Psoas muscle (tissue), 8 donors: Measurements from ENCODE around the gene COL4A1. TPM values are rescaled to one million over a fixed set of nuclear protein-coding genes. Genes with fewer than 3 reads are reported as not detected.
"Not testable (repeated sequence)": the region's sequence is repeated elsewhere in the genome, so short reads cannot be mapped to it uniquely, and the experiment has no call there.

Experiments
- ATAC-seq, 4 donors: fragments of 200-7000 bp; cut with Tn5 transposase; one replicate each; pipeline ENCODE4 v1.9.1; 2020; ENCODE audit warnings: moderate library complexity in 3 of 4, mild to moderate bottlenecking in 2 of 4
- DNase-seq, 2 donors: peaks; one replicate each; pipeline ENCODE4 v3.0.0-alpha.2; 2020
- H3K27ac ChIP-seq: fragments of 200-600 bp; one replicate; pipeline ENCODE4 v1.8.0; 2022
- H3K27me3 ChIP-seq, 3 donors: fragments of 200-600 bp in 1 of 3; one replicate each; pipeline versions ENCODE4 v1.6.1 to v1.8.0; 2013 to 2022; ENCODE audit warnings: low read length in 2 of 3, mild to moderate bottlenecking in 2 of 3, moderate library complexity in 1 of 3; ENCODE audit not compliant: insufficient read depth in 3 of 3
- H3K36me3 ChIP-seq, 2 donors: fragments of 200-600 bp in 1 of 2; one replicate each; pipeline versions ENCODE4 v1.6.1 to v1.8.0; 2013 to 2022; ENCODE audit warnings: low read depth in 1 of 2, mild to moderate bottlenecking in 1 of 2, moderate library complexity in 1 of 2; ENCODE audit not compliant: insufficient read depth in 1 of 2
- H3K4me1 ChIP-seq: fragments of 200-600 bp; one replicate; pipeline ENCODE4 v1.8.0; 2022
- H3K4me3 ChIP-seq: fragments of 200-600 bp; one replicate; pipeline ENCODE4 v1.8.0; 2022; ENCODE audit warnings: mild to moderate bottlenecking
- H3K9me3 ChIP-seq: fragments of 200-600 bp; one replicate; pipeline ENCODE4 v1.8.0; 2022
- WGBS, 3 donors: extraction: QIAGEN DNeasy Blood & Tissue Kit; methylation state at CpG; one replicate each; pipeline versions ENCODE4 v1.1.6 to v1.1.7; 2013; 5-methylcytosine and 5-hydroxymethylcytosine counted together
- intact Hi-C, 2 donors: fragments of 100-400 bp; cut with DNase I; formaldehyde crosslinking; loops; one replicate each; pipeline versions ENCODE4 v1.11.0 to v1.14.2; 2022
- polyA plus RNA-seq, 3 donors: library from polyadenylated mRNA; stranded (reverse); fragments of 200-250 nt; gene quantifications; one replicate each; pipeline ENCODE4 v1.2.3, GENCODE V29; 2013
- total RNA-seq, 4 donors: library from RNA; stranded (reverse); fragmentation: NEBNext Ultra II Directional in 2 of 4; extraction: Animal tissue kit (Norgen Biotek cat#: 25700) in 2 of 4; gene quantifications; one replicate each; pipeline versions ENCODE4 v1.2.1 to v1.2.4, GENCODE V29; 2021 to 2023
- TF ChIP-seq, protein P1 (sequence below): fragments of 200-600 bp; IDR thresholded peaks from one replicate; pipeline ENCODE4 v1.8.0; 2022; ENCODE audit warnings: antibody characterized with exemption
- donor health status: healthy with polysubstance abuse.
- donor health status: DM: no; HTN: no; CAD: no; lungs with moderate emphysema.
- donor health status: Bipolar disorder and iron deficiency.
- donor health status: healthy.
- donor health status: DM: yes; HTN: yes; CAD: no.
- donor health status: DM: no; HTN: no; CAD: no.
- donor health status: DM: no; HTN: no; CAD: no.
- donor health status: DM: yes; HTN: yes; CAD: no.

COL4A1 gene
- total and polyA plus RNA-seq, 7 donors: 39.0 to 127 (median 97.0) TPM

DNA sequence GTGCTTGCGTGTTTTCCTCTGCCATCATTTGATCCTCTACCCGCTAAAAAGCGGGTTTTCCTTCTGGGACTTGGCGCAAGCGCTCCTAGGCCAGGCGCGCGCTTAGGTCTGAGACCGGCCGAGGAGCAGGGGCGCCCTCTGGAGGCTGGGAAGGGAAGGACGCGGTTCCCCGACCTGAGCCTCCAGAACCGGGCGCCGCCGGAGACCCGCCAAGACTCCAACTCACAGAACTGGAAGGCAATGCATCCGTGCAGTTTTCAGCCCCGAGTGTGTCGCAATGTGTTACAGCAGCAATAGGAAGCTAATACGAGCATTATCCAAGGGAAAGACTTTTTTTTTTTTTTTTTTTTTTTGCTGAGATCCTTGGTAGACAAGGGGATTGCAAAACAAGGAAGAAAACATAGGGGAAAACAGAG is 190.9 kb downstream of the COL4A1 start:
- TF ChIP-seq, protein P1, sequence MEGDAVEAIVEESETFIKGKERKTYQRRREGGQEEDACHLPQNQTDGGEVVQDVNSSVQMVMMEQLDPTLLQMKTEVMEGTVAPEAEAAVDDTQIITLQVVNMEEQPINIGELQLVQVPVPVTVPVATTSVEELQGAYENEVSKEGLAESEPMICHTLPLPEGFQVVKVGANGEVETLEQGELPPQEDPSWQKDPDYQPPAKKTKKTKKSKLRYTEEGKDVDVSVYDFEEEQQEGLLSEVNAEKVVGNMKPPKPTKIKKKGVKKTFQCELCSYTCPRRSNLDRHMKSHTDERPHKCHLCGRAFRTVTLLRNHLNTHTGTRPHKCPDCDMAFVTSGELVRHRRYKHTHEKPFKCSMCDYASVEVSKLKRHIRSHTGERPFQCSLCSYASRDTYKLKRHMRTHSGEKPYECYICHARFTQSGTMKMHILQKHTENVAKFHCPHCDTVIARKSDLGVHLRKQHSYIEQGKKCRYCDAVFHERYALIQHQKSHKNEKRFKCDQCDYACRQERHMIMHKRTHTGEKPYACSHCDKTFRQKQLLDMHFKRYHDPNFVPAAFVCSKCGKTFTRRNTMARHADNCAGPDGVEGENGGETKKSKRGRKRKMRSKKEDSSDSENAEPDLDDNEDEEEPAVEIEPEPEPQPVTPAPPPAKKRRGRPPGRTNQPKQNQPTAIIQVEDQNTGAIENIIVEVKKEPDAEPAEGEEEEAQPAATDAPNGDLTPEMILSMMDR: peak; percentile 78
- Histone ChIP-seq H3K4me3 (no peak overlapping the region), H3K27me3 (no peaks in the 10 kb centered on the region), H3K4me1 (no peaks in the 10 kb centered on the region), H3K27ac (no peak overlapping the region), H3K36me3 (no peaks in the 10 kb centered on the region), H3K9me3 (no peaks in the 10 kb centered on the region)
- intact Hi-C loops: loop anchor here in 1 of 2 donors (5.0 kb wide), 2 partner anchors 329 to 1154 kb away; partner anchors contain the start of gene IRS2
- ATAC-seq: peak; percentile 54 to 76 (median 62)
- 17 to 24% (median 20%) methylated on average over 23 of the region's 23 CpGs for WGBS, 3 donors
- peak; percentile 70 to 80 for DNase-seq

DNA sequence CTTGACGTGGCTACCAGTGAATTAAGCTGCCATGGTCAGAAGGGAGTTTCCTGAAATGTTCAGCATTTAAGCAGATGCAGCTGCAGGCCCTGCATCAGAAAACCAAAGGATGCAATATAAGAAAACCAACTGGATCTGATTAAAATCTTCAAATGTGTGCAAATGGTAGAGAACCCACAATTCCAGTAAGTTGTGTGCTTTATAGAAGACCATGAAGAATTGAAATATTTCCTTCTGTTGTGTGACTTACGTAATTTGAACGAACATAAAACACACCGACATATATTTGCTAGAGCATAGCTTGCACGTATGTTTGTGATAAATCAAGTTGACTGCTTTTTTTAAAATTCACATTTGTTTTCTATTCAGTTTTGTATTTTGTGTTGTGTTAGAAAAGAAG is 191.4 kb downstream of the COL4A1 start:
- intact Hi-C loops: loop anchor here in 1 of 2 donors (5.0 kb wide), 2 partner anchors 328 to 1153 kb away; partner anchors contain the start of gene IRS2
- TF ChIP-seq, protein P1: no peak
- H3K9me3 ChIP-seq: no peaks in the 10 kb centered on the region
- no peaks in the 10 kb centered on the region for H3K36me3 ChIP-seq
- H3K4me1 ChIP-seq: no peaks in the 10 kb centered on the region
- 75 to 82% (median 80%) methylated on average over 5 of the region's 5 CpGs for WGBS, 3 donors
- ATAC-seq (no peak), DNase-seq (no peak)
- H3K27me3 ChIP-seq: no peaks in the 10 kb centered on the region
- no peak overlapping the region for H3K27ac ChIP-seq
- H3K4me3 ChIP-seq: no peak overlapping the region

DNA sequence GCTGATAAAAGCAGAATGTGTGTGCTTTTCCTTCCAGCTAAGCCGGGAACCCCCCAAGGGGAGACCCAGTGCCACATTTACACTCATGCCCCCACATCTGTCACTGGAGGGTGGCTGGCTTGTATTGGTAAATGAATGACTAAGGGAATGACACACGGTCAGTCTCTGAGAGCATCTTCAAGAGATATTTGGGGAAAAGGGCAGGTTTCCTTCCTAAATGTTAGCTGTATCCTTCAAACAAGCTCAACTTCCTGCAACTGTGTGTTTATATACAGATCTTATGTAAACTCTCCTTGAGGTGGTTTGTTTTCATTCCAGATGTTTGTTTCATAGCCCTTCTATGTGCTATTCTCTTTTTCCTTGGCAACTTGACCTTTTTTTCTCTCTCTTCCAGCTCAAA is 192.6 kb downstream of the COL4A1 start:
- 72 to 89% (median 78%) methylated on average over 2 of the region's 2 CpGs for WGBS, 3 donors
- ATAC-seq (no peak), DNase-seq (no peak)
- H3K4me3 ChIP-seq: no peak overlapping the region
- H3K27me3 ChIP-seq: no peaks in the 10 kb centered on the region
- peaks cover 10% of the 10 kb centered on the region for H3K4me1 ChIP-seq
- TF ChIP-seq, protein P1: no peak
- H3K9me3 ChIP-seq: no peaks in the 10 kb centered on the region
- no peaks in the 10 kb centered on the region for H3K36me3 ChIP-seq
- no peak overlapping the region for H3K27ac ChIP-seq
- intact Hi-C loops: no loop called here

DNA sequence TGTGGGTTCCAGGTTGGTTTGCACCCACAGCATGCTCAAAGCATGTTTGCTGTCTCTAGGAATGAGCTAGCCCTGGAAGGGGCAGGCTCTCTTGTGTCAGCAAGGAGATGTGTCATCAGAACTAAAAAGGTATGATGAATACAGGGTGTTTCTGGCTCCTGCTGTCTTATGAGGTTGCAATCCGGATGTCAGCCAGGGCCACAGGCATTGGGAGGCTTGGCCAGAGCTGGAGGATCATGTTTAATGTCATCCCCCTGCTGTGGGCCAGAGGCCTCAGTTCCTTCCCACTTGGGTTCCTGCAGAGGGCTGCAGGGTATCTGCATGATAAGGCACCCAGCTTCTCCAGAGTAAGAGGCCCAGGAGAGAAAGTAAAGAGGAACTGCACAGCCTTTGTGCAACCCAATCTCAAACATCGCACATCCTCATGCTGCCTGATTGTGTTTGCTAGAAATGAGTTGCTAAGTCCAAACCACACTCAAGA is 193.6 kb downstream of the COL4A1 start:
- TF ChIP-seq, protein P1: no peak
- WGBS, 3 donors: 46 to 69% (median 63%) methylated on average over 2 of the region's 2 CpGs
- DNase-seq (peak; percentile 55 to 78), ATAC-seq (peak; percentile 74 to 81 (median 80))
- Histone ChIP-seq H3K4me3 (no peak overlapping the region), H3K27ac (peak overlapping the region; percentile 74), H3K27me3 (no peaks in the 10 kb centered on the region), H3K36me3 (no peaks in the 10 kb centered on the region), H3K4me1 (peaks cover 13% of the 10 kb centered on the region), H3K9me3 (no peaks in the 10 kb centered on the region)
- intact Hi-C loops: no loop called here

DNA sequence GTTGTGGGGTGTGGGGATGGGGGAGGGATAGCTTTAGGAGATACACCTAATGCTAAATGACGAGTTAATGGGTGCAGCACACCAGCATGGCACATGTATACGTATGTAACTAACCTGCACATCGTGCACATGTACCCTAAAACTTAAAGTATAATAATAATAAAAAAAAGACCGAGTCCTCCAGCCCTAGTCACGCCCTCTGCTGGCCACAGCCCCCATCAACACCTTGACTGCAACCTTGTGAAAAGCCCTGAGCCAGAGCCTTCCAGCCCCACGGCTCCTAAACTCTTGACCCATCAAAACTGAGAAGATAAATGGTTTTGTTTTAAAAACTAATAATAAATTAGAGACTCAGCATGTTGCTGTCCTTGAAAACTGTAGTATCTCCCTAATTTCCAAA is 194.6 kb downstream of the COL4A1 start:
- intact Hi-C loops, H3K27me3 ChIP-seq, DNase-seq, ATAC-seq, H3K36me3 ChIP-seq, H3K4me3 ChIP-seq, H3K9me3 ChIP-seq: not testable (repeated sequence)
- WGBS, 3 donors: 69 to 72% (median 71%) methylated on average over 5 to 6 of the region's 6 CpGs
- TF ChIP-seq, protein P1: peak; percentile 28
- Histone ChIP-seq H3K27ac (peak overlapping the region; percentile 74), H3K4me1 (peaks cover 13% of the 10 kb centered on the region)
